Measurements from ENCODE around the gene MECR.

The MECR gene

DNA sequence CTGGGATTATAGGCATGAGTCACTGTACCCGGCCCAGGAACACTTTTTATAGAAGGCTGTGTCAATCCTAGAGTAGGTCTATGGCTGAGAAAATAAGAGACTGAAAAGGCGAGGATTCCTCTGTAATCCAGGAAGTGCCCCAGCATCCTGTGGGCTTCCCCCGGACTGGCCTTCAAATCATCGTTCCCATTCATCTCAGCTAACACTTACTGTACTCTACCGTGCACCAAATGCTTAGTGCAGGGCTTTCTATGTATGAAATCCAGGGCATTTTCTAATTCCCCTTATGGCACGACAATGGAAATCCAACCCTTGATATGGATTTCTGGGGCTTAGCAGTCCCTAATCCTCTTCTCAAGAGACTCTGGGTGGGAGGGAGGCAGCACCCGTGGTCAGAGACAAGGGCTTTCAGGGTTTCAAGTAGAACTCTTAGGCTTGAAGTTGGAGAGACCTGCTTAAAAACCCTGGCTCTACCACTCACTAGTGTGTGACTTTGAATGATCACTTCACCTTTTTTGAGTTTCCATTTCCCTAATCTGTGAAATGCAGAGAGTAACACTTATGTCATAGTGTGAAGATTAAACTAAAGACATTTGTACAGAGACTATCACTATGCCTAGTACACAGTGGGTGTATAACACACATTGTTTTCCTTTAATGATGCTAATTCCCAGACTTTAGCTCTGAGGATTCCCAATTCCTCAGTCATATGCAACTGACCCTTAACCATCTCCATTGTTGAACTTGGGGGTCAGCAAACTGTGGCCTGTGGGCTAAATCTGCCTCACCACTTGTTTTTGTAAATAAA is 20.3 kb downstream of the MECR start:
- no peak overlapping the region for H3K4me2 ChIP-seq (ENCODE audit: low read length)
- H3K4me3 ChIP-seq (ENCODE audit: low read length), result no peak overlapping the region
- H3K9me3 ChIP-seq (replicated peaks; ENCODE audit: low read length), result no peaks in the 10 kb centered on the region
- H3K36me3 ChIP-seq (ENCODE audit: insufficient read depth, low read length), result peaks cover 30% of the 10 kb centered on the region
- H3K4me1 ChIP-seq (ENCODE audit: control insufficient read depth, insufficient read depth, low read length), result peaks cover 12% of the 10 kb centered on the region
- H3K9ac ChIP-seq (ENCODE audit: low read depth, low read length), result no peak overlapping the region
- H3K27me3 ChIP-seq (ENCODE audit: control insufficient read depth, insufficient read depth, low read length), result no peaks in the 10 kb centered on the region

DNA sequence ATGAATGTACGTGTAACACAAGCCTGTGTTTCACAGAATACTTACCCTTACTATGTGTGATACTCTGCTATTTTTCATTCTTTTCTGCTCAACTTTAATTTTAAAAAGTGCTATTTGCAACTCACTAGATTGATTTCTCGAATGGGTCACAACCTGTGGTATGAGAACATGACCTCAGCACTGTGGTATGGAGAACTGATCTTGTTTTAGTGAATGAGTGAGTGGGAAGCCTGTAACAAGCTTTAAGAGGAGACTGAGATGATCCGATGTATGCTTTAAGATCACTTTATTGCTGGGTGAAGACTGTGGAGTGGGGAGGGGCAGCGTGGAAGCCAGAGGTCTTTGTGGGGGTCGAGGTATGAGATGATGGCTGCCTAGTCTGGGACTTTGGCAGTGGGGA is 21.6 kb downstream of the MECR start:
- H3K4me3 ChIP-seq (ENCODE audit: low read length), result no peak overlapping the region
- no peak overlapping the region for H3K9ac ChIP-seq (ENCODE audit: low read depth, low read length)
- peaks cover 12% of the 10 kb centered on the region for H3K4me1 ChIP-seq (ENCODE audit: control insufficient read depth, insufficient read depth, low read length)
- peaks cover 24% of the 10 kb centered on the region for H3K36me3 ChIP-seq (ENCODE audit: insufficient read depth, low read length)
- no peaks in the 10 kb centered on the region for H3K27me3 ChIP-seq (ENCODE audit: control insufficient read depth, insufficient read depth, low read length)
- peak overlapping the region; percentile 25 for H3K4me2 ChIP-seq (ENCODE audit: low read length)
- no peaks in the 10 kb centered on the region for H3K9me3 ChIP-seq (replicated peaks; ENCODE audit: low read length)

DNA sequence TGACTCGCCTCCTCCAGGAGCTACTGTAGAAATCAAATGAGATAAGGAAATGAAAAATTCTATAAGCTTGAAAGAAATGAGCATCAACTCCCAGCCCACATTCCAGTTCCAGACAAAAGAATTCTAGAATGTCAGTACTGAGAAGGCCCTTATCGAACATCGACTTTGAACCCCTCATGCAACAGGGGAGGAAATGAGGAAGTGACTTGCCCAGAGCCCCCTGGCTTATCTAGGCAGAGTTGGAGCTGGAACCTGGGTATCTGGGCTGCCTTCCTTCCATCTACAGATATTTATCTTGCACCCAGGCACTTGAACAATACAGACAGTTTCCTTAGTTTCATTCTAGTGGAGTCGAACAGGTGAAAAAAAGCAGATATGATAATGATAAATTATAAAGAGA is 22.3 kb downstream of the MECR start:
- no peak overlapping the region for H3K4me3 ChIP-seq (ENCODE audit: low read length)
- H3K9me3 ChIP-seq (replicated peaks; ENCODE audit: low read length), result no peaks in the 10 kb centered on the region
- H3K36me3 ChIP-seq (ENCODE audit: insufficient read depth, low read length), result peaks cover 21% of the 10 kb centered on the region
- no peaks in the 10 kb centered on the region for H3K27me3 ChIP-seq (ENCODE audit: control insufficient read depth, insufficient read depth, low read length)
- H3K4me1 ChIP-seq (ENCODE audit: control insufficient read depth, insufficient read depth, low read length), result peaks cover 12% of the 10 kb centered on the region
- H3K4me2 ChIP-seq (ENCODE audit: low read length), result no peak overlapping the region
- no peak overlapping the region for H3K9ac ChIP-seq (ENCODE audit: low read depth, low read length)

DNA sequence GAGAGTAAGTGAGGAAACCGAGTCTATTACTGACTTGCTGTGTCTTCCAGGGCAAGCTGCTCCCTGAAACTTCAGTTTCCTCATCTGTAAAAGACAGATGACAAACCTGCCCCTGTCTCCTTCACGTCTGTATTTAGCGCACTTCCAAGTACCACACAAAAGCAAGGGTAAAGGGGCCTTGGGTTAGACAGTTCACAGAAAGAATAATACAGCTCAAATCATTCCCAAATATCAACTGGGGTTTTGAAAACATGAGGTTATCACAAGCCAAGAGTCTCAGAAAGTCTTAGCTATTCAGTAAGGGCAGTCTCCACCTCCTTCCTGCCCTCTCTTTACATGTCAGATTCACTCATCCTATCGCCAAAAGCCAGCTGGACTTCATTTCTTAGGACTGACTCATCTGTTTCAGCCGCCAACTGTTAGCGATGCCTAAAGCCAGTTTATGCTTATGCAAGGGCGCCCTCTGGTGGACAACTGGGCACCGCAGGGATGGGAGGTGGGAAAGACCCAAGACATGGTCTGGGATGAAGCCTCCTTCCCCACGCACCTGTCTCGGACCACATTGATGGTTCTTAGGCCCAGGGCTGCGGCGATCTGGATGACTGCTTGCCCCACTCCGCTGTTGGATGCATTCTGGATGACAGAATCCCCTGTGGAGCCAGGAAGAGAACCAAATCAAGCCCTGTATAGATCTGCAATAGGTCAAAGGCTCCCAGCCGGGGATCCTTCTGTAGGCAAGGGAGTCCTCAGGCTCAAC is 28.0 kb downstream of the MECR start:
- H3K9me3 ChIP-seq (replicated peaks; ENCODE audit: low read length), result no peaks in the 10 kb centered on the region
- no peaks in the 10 kb centered on the region for H3K27me3 ChIP-seq (ENCODE audit: control insufficient read depth, insufficient read depth, low read length)
- H3K4me3 ChIP-seq (ENCODE audit: low read length), result peak overlapping the region; percentile 34
- H3K4me2 ChIP-seq (ENCODE audit: low read length), result peak overlapping the region; percentile 71
- H3K4me1 ChIP-seq (ENCODE audit: control insufficient read depth, insufficient read depth, low read length), result peaks cover 8% of the 10 kb centered on the region
- H3K36me3 ChIP-seq (ENCODE audit: insufficient read depth, low read length), result peaks cover 27% of the 10 kb centered on the region
- peak overlapping the region; percentile 56 for H3K9ac ChIP-seq (ENCODE audit: low read depth, low read length)

DNA sequence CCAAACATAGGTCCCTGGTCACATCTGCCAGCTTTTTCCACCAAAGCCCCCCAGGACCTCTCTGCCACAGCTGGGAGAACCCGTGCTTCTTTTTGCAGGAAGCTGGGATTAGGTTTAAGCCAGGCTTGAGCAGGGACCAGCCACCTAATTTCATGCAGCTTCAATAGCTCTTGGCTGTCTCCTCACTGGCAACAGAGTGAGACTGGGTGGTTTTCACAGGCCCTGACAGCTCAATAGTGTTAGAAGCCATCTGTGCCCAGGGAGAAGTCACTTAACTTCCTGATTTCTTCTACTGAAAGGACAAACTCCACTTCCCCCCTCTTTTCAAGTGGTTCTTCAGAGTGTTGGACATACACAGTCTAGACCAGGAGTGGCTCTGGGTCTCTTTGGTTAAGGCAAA is 28.7 kb downstream of the MECR start:
- Histone ChIP-seq H3K4me2 (ENCODE audit: low read length) (peak overlapping the region; percentile 71), H3K4me1 (ENCODE audit: control insufficient read depth, insufficient read depth, low read length) (peaks cover 13% of the 10 kb centered on the region), H3K9me3 (replicated peaks; ENCODE audit: low read length) (no peaks in the 10 kb centered on the region), H3K36me3 (ENCODE audit: insufficient read depth, low read length) (peaks cover 27% of the 10 kb centered on the region), H3K27me3 (ENCODE audit: control insufficient read depth, insufficient read depth, low read length) (no peaks in the 10 kb centered on the region), H3K4me3 (ENCODE audit: low read length) (no peak overlapping the region), H3K9ac (ENCODE audit: low read depth, low read length) (peak overlapping the region; percentile 56)

DNA sequence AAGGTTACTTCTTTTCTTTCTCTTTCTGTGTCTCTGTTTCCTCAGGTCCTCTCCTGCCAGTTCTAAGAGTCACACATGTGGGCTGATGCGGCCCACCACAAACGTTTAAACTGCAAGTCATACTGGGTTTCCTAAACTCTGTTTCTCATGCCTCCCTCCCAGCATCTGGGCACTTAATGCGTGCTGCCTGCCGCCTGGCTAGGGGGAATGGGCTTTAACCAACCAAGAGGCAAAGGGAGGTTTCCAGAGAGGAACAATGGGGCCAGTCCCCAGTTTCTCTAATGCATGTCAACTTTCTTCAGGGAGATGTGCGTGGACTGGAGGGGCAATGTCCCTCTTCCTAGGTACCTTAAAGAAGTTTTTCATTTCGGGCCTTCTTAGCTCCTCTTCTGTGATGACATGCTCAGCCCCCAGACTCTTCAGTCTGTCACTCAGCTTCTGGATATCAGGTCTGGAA is 29.1 kb downstream of the MECR start:
- H3K9ac ChIP-seq (ENCODE audit: low read depth, low read length), result no peak overlapping the region
- H3K36me3 ChIP-seq (ENCODE audit: insufficient read depth, low read length), result peaks cover 27% of the 10 kb centered on the region
- H3K4me1 ChIP-seq (ENCODE audit: control insufficient read depth, insufficient read depth, low read length), result peaks cover 16% of the 10 kb centered on the region
- H3K27me3 ChIP-seq (ENCODE audit: control insufficient read depth, insufficient read depth, low read length), result no peaks in the 10 kb centered on the region
- no peak overlapping the region for H3K4me3 ChIP-seq (ENCODE audit: low read length)
- H3K4me2 ChIP-seq (ENCODE audit: low read length), result no peak overlapping the region
- no peaks in the 10 kb centered on the region for H3K9me3 ChIP-seq (replicated peaks; ENCODE audit: low read length)

DNA sequence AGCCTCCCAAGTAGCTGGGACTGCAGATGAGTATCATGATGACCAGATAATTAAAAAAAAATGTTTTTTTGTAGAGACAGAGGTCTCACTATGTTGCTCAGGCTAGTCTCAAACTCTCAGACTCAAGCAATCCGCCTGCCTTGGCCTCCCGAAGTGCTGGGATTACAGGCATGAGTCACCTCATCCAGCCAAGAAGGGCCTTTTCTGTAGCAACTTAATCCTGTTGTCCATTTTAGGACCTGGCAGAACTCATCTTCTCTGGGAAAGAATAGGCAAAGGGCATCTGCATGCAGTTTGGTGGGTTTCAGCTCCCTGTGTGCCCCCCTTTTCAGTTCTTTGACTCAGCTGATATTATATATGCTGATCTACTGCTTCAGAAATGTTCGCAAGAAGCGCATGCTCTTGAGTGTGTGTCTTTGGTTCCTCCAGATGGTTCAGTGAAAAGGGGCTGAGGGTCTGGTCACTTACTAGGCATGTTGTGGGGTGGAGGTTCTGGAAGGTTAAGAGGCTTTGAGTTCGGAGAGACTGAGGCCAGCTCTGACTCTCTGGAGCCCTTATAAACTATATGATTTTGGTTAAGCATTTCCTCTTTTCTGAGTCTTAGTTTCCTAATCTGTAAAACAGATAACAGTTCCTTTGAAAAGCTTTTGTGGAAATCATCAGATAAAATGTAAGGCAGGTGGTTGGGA is 29.7 kb downstream of the MECR start:
- Histone ChIP-seq H3K4me1 (ENCODE audit: control insufficient read depth, insufficient read depth, low read length) (peaks cover 21% of the 10 kb centered on the region), H3K27me3 (ENCODE audit: control insufficient read depth, insufficient read depth, low read length) (no peaks in the 10 kb centered on the region), H3K36me3 (ENCODE audit: insufficient read depth, low read length) (peaks cover 23% of the 10 kb centered on the region), H3K4me2 (ENCODE audit: low read length) (no peak overlapping the region), H3K9me3 (replicated peaks; ENCODE audit: low read length) (no peaks in the 10 kb centered on the region), H3K4me3 (ENCODE audit: low read length) (no peak overlapping the region), H3K9ac (ENCODE audit: low read depth, low read length) (no peak overlapping the region)

DNA sequence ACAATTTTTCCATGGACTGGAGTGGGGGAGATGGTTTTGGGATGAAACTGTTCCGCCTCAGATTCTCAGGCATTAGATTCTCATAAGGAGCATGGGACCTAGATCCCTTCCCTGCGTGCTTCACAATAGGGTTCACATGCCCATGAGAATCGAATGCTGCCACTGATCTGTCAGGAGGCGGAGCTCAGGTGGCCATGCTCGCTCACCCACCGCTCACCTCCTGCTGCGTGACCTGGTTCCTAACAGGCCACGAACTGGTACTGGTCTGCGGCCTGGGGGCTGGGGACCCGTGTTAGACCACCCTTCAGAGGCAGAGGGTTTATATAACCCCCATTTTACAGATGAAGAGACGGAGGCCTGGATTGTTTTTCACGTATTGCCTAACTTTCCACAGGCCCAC is 32.7 kb downstream of the MECR start:
- H3K36me3 ChIP-seq (ENCODE audit: insufficient read depth, low read length), result peaks cover 35% of the 10 kb centered on the region
- no peak overlapping the region for H3K4me3 ChIP-seq (ENCODE audit: low read length)
- H3K4me1 ChIP-seq (ENCODE audit: control insufficient read depth, insufficient read depth, low read length), result peaks cover 26% of the 10 kb centered on the region
- H3K4me2 ChIP-seq (ENCODE audit: low read length), result no peak overlapping the region
- H3K9ac ChIP-seq (ENCODE audit: low read depth, low read length), result no peak overlapping the region
- H3K27me3 ChIP-seq (ENCODE audit: control insufficient read depth, insufficient read depth, low read length), result no peaks in the 10 kb centered on the region
- H3K9me3 ChIP-seq (replicated peaks; ENCODE audit: low read length), result no peaks in the 10 kb centered on the region

DNA sequence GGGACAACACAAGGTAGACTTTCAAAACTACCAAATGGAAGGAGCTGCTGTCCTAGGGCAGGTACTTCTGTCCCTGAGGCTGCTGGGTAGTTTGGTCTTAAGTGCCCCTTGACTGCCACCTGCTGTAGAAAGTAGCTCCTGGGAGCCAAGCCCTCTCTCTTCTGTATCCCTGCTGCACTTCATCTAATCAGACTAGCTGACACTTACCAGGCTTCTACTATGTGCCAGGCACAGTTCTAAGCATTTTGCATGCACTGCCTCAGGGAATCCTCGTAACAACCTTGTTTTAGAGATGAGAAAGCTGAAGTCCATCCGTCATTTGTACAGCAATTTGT is 33.2 kb downstream of the MECR start:
- Histone ChIP-seq H3K9me3 (replicated peaks; ENCODE audit: low read length) (no peaks in the 10 kb centered on the region), H3K4me3 (ENCODE audit: low read length) (no peak overlapping the region), H3K9ac (ENCODE audit: low read depth, low read length) (no peak overlapping the region), H3K36me3 (ENCODE audit: insufficient read depth, low read length) (peaks cover 35% of the 10 kb centered on the region), H3K4me2 (ENCODE audit: low read length) (no peak overlapping the region), H3K27me3 (ENCODE audit: control insufficient read depth, insufficient read depth, low read length) (no peaks in the 10 kb centered on the region), H3K4me1 (ENCODE audit: control insufficient read depth, insufficient read depth, low read length) (peaks cover 24% of the 10 kb centered on the region)

DNA sequence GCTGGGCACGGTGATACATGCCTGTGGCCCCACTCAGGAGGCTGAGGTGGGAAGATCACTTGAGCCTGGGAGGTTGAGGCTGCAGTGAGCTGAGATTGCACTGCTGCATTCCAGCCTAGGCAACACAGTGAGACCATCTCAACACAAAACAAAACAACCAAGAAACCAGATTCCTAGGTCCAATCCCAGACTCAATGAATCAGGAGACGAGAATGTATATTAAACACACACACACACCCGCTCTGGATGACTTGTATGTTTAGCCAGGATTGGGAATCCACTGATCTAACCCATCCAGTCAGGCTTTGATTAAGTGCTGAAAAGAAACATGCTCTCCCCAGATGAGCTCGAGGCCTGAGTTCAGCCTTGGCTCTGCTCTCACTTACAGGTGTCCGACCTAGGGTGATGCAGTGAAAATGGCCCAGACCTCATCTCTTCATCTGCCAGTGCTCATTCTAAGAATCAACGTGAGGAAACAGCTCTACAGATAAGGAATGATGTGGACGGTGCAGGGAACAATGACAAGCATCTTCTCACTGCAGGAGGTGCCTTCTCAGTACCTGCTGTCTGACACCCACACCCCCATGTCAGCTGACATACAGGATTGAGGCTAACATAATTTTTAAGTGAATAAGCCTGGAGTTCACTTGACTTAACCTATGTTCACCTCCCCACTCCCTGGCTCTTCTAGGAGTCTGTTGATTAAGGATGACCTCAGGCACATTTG is 33.7 kb downstream of the MECR start:
- no peak overlapping the region for H3K4me2 ChIP-seq (ENCODE audit: low read length)
- no peak overlapping the region for H3K4me3 ChIP-seq (ENCODE audit: low read length)
- peaks cover 35% of the 10 kb centered on the region for H3K36me3 ChIP-seq (ENCODE audit: insufficient read depth, low read length)

DNA sequence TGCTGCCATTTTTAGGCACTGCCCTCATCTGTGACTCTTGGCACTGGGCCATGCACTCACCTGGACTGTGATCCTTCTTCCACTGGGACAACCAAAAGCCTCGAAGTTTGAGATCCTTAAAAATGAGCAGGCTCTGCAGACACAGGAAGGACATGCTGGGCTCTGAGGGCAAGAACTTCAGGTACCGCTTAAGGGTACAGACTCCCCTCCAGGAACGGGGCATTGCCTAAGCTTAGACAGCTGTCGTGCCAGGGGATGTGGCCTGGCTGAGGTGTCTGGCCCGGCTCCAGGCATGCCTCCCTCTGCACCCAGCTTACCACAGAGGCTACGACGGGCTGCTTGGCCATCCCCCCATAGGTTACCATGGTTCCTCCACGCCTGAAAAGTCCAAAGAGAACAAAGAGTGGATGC is 34.8 kb downstream of the MECR start:
- H3K4me3 ChIP-seq (ENCODE audit: low read length), result no peak overlapping the region
- H3K4me2 ChIP-seq (ENCODE audit: low read length), result no peak overlapping the region
- H3K9ac ChIP-seq (ENCODE audit: low read depth, low read length), result no peak overlapping the region
- H3K36me3 ChIP-seq (ENCODE audit: insufficient read depth, low read length), result peaks cover 26% of the 10 kb centered on the region
- peaks cover 18% of the 10 kb centered on the region for H3K4me1 ChIP-seq (ENCODE audit: control insufficient read depth, insufficient read depth, low read length)
- H3K27me3 ChIP-seq (ENCODE audit: control insufficient read depth, insufficient read depth, low read length), result no peaks in the 10 kb centered on the region
- H3K9me3 ChIP-seq (replicated peaks; ENCODE audit: low read length), result no peaks in the 10 kb centered on the region

More for the DNA sequence above, 33.7 kb downstream of the MECR start:
- Histone ChIP-seq H3K9ac (ENCODE audit: low read depth, low read length) (no peak overlapping the region), H3K4me1 (ENCODE audit: control insufficient read depth, insufficient read depth, low read length) (peaks cover 19% of the 10 kb centered on the region), H3K27me3 (ENCODE audit: control insufficient read depth, insufficient read depth, low read length) (no peaks in the 10 kb centered on the region), H3K9me3 (replicated peaks; ENCODE audit: low read length) (no peaks in the 10 kb centered on the region)

Measured in skeletal muscle satellite cell (primary cell).